K562 (cell line): Measurements from ENCODE around the gene GHRH. TPM values are rescaled to one million over a fixed set of nuclear protein-coding genes. Genes with fewer than 3 reads are reported as not detected.

Experiments
- ATAC-seq: fragments of 200-7000 bp; cut with Tn5 transposase; 3 replicates; pipeline ENCODE4 v1.9.1; 2020; ENCODE audit warnings: moderate library complexity
- BruUV-seq: library from RNA; stranded (reverse); fragments of 400-500 nt; replicated peaks from 2 replicates; lab custom pipeline; 2021; lab: Mats Ljungman, UMichigan
- CTCF ChIA-PET: fragments of 300-600 bp; formaldehyde crosslinking; extraction: SDS; loops from one replicate; lab custom pipeline; 2021; ENCODE audit warnings: low intra/inter-chr PET ratio; lab: Yijun Ruan, JAX
- POLR2A ChIA-PET: fragments of 300-600, 350-650 bp; sonication (Branson Sonifier 250); formaldehyde crosslinking; extraction: SDS; loops from one replicate; lab custom pipeline; 2021; ENCODE audit warnings: antibody characterized with exemption, inconsistent platforms; lab: Yijun Ruan, JAX
- DNase-seq, 4 experiments: peaks; one replicate each; pipeline versions ENCODE4 v3.0.0 to v3.0.0-alpha.2; 2011 to 2018; ENCODE audit warnings: low spot score in 3 of 4, mixed read lengths in 3 of 4; ENCODE audit errors: extremely low read depth in 1 of 4
- FAIRE-seq: peaks from 2 replicates; lab custom pipeline; 2011; peaks lifted over from hg19 to GRCh38; lab: Jason Lieb, UNC
- H2AFZ ChIP-seq: 2 replicates; pipeline ENCODE4 v1.6.0; 2011; ENCODE audit warnings: low read depth, low read length, control low read depth, inconsistent platforms
- H3K27ac ChIP-seq: fragments of 200-600 bp; 3 replicates; pipeline ENCODE4 v1.8.0; 2011; ENCODE audit warnings: low read depth, mild to moderate bottlenecking, control low read depth, inconsistent platforms, low read length, moderate library complexity, mixed read lengths; ENCODE audit errors: extremely low read depth
- H3K27me3 ChIP-seq, 2 experiments: fragments of 300-600 bp in 1 of 2; 2 replicates in 1 of 2; 3 replicates in 1 of 2; pipeline versions ENCODE4 v1.6.0 to v1.8.0; 2011; ENCODE audit warnings: inconsistent platforms in 2 of 2, low read length in 2 of 2, mild to moderate bottlenecking in 1 of 2, mixed read lengths in 1 of 2, moderate library complexity in 1 of 2; ENCODE audit not compliant: control insufficient read depth in 2 of 2, insufficient read depth in 2 of 2
- H3K36me3 ChIP-seq: fragments of 300-600 bp; 3 replicates; pipeline ENCODE4 v1.8.0; 2011; ENCODE audit warnings: mild to moderate bottlenecking, low read length, inconsistent platforms; ENCODE audit not compliant: control insufficient read depth, insufficient read depth
- H3K4me1 ChIP-seq, 2 experiments: fragments of 200-600 bp in 1 of 2; replicated peaks in 1 of 2; 2 replicates in 1 of 2; 3 replicates in 1 of 2; pipeline versions ENCODE4 v1.5.1 to v1.8.0; 2011; ENCODE audit warnings: inconsistent platforms in 2 of 2, low read length in 2 of 2, mild to moderate bottlenecking in 1 of 2, mixed read lengths in 1 of 2, moderate library complexity in 1 of 2; ENCODE audit not compliant: control insufficient read depth in 2 of 2, insufficient read depth in 2 of 2
- H3K4me2 ChIP-seq: 2 replicates; pipeline ENCODE4 v1.6.1; 2011; ENCODE audit warnings: low read length, control low read depth, inconsistent platforms, mixed read lengths; ENCODE audit not compliant: insufficient read depth
- H3K4me3 ChIP-seq: fragments of 200-600 bp; sonication (generic), shearing (Covaris generic); 2 replicates; pipeline ENCODE4 v1.5.1; 2016; ENCODE audit warnings: control low read depth, inconsistent platforms
- H3K79me2 ChIP-seq: fragments of 200-600 bp; 3 replicates; pipeline ENCODE4 v1.8.0; 2011; ENCODE audit warnings: low read length, inconsistent platforms; ENCODE audit not compliant: control insufficient read depth, insufficient read depth
- H3K9ac ChIP-seq, 2 experiments: 2 replicates each; pipeline versions ENCODE4 v1.6.0 to v1.6.1; 2011; ENCODE audit warnings: low read depth in 2 of 2, low read length in 2 of 2, control low read depth in 1 of 2, inconsistent platforms in 1 of 2, mild to moderate bottlenecking in 1 of 2, mixed read lengths in 1 of 2; ENCODE audit not compliant: insufficient read depth in 1 of 2
- H3K9me1 ChIP-seq: one replicate; pipeline ENCODE4 v1.6.0; 2011; ENCODE audit warnings: inconsistent platforms, mild to moderate bottlenecking, low read length, moderate library complexity; ENCODE audit not compliant: control insufficient read depth, insufficient read depth
- H3K9me3 ChIP-seq: replicated peaks from 2 replicates; pipeline ENCODE4 v1.5.1; 2011; ENCODE audit warnings: low read depth, low read length, inconsistent platforms; ENCODE audit not compliant: control insufficient read depth, insufficient read depth
- H4K20me1 ChIP-seq: replicated peaks from 2 replicates; pipeline ENCODE4 v1.6.1; 2011; ENCODE audit warnings: low read length, inconsistent platforms, mixed read lengths; ENCODE audit not compliant: control insufficient read depth, insufficient read depth
- CTCF ChIP-seq, 3 experiments: IDR thresholded peaks in 2 of 3; conservative IDR thresholded peaks in 1 of 3; 2 replicates each; pipeline ENCODE4 v1.5.1; 2011 to 2012; ENCODE audit warnings: low read length in 3 of 3, mild to moderate bottlenecking in 3 of 3, control low read depth in 2 of 3, improper control_type of control experiment in 1 of 3, inconsistent platforms in 1 of 3, low read depth in 1 of 3, mixed read lengths in 1 of 3, moderate library complexity in 1 of 3; ENCODE audit not compliant: insufficient read depth in 2 of 3
- ELF2 ChIP-seq: fragments of 250-450 bp; sonication (Bioruptor Pico); IDR thresholded peaks from 2 replicates; pipeline ENCODE4 v1.5.0; 2021; ENCODE audit warnings: mild to moderate bottlenecking
- PTTG1 ChIP-seq: fragments of 450-650 bp; IDR thresholded peaks from 2 replicates; pipeline ENCODE4 v1.6.1; 2016; ENCODE audit warnings: low read depth, mild to moderate bottlenecking, missing genetic modification characterization, missing compliant biosample characterization
- ZNF77 ChIP-seq: fragments of 250-450 bp; sonication (Bioruptor Pico); IDR thresholded peaks from 2 replicates; pipeline ENCODE4 v1.5.0; 2020
- WGBS: fragments of 100-300 bp; shearing (Covaris generic); methylation state at CpG from one replicate; pipeline ENCODE4 v1.1.6; 2016; ENCODE audit warnings: low coverage, mixed read lengths; ENCODE audit not compliant: insufficient coverage; ENCODE audit errors: missing lambda C conversion rate; 5-methylcytosine and 5-hydroxymethylcytosine counted together
- in situ Hi-C: fragments of 300-500 bp; cut with MboI; formaldehyde crosslinking; loops from 4 replicates; pipeline ENCODE4 v1.15.0; 2018; ENCODE audit warnings: inconsistent platforms, mixed read lengths
- intact Hi-C: fragments of 100-400 bp; cut with micrococcal nuclease; formaldehyde crosslinking; loops from 2 replicates; pipeline ENCODE4 v1.14.2; 2022
- polyA plus RNA-seq, 8 experiments: library from polyadenylated mRNA; depleted of rRNA in 4 of 8; stranded (reverse) in 5 of 8; unstranded in 3 of 8; fragments of >200 nt; fragmentation: Nextera tagmentation in 2 of 8; fragmentation: Illumina TruSeq in 1 of 8; extraction: Ambion mirVana in 2 of 8; extraction: Trizol in 1 of 8; gene quantifications; 2 replicates each; pipeline versions ENCODE4 v1.2.1 to v1.2.3, GENCODE V29; 2011 to 2014; ENCODE audit warnings: inconsistent platforms in 1 of 8, missing spikeins in 1 of 8
- total RNA-seq, 7 experiments: library from RNA; depleted of rRNA in 6 of 7; stranded (reverse); fragments of >200 nt in 6 of 7; fragmentation: Illumina TruSeq in 2 of 7; extraction: Trizol in 2 of 7; gene quantifications; 2 replicates each; pipeline versions ENCODE4 v1.2.1 to v1.2.3, GENCODE V29; 2011 to 2021; ENCODE audit warnings: low replicate concordance in 1 of 7

GHRH gene
- total and polyA plus RNA-seq, 9 of the 15 experiments (the other 6 are each of a cell fraction or from before 2014, with no cell fraction given) = not detected

DNA sequence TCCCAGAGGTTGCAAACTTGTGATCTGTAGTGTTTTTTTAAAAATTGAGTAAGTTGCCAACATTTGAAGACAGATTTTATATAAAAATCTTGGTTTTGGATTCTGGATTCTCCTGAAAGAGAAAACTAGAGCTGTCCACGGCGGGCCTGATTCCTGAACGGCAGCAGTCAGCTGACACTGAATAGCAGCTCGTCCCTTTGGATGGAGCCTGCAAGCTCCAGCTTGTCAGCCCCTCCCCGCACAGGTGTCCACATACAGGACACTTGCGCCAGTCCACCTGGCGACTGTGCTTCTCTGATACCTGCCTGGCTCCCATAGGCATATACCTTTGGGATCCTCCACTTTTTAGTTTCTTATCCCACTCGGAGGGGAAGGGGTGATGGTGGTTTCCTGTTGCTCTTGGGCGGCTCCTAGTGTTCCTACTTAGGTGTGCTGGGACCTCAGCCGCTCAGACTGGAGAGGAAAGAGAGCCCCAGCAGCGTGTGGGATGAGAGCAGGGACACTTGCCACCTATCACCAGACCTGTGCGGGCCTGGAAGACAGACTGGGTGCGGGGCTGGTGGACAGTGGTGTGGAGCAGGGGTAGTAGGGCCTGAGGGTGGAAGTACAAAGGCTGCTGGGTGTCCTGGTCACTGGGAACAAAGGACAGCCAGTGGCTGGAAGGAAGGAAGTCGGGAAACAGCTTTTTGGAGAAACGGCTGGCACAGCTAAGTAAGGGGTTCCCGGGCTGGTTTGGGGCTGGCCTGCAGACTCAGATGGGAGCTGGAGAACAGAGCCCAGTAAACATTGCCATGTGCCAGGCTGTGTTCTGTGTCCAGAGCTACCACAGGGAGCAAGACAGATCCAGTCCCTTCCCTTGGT lies 18.3 kb downstream of the GHRH start:
- Histone ChIP-seq H3K79me2 (no peaks in the 10 kb centered on the region), H3K27ac (no peak overlapping the region), H3K36me3 (peaks cover 56% of the 10 kb centered on the region), H3K4me2 (no peak overlapping the region), H2AFZ (no peak overlapping the region), H3K9ac (peak overlapping the region in 1 of 2 experiments; percentile 40; a peak in 1 of 4 replicates), H3K9me1 (no peaks in the 10 kb centered on the region), H3K27me3 (no peaks in the 10 kb centered on the region), H3K4me1 (no peaks in the 10 kb centered on the region), H4K20me1 (no peaks in the 10 kb centered on the region), H3K4me3 (no peak overlapping the region), H3K9me3 (no peaks in the 10 kb centered on the region)
- peak; percentile 71 for ATAC-seq
- no TSS peak for BruUV-seq
- no peak for FAIRE-seq
- TF ChIP-seq ZNF77 (CRISPR knock-in tag) (no peak), CTCF (IDR thresholded peaks at IDR 0.05 in 2 of 3, conservative IDR thresholded peaks at IDR 0.05 in 1 of 3; ENCODE audit: insufficient read depth in 2 of 3, low read depth in 1 of 3, low read length in 3 of 3) (peak; percentile 17 to 48 (median 25); a peak in 2 of 6 replicates), PTTG1 (tag) (no peak), ELF2 (no peak)
- in situ Hi-C loops = no loop called here
- no peak for DNase-seq
- intact Hi-C loops = no loop called here
- CTCF ChIA-PET = no interaction called here
- 74% methylated on average over 8 of the region's 16 CpGs for WGBS
- POLR2A ChIA-PET = interaction anchor here (1.3 kb wide), 2 partner anchors 8 to 17 kb away, joined by 3 read pairs; no protein-coding TSS in a partner anchor
